Measurements from ENCODE around the gene FDXR. TPM values are rescaled to one million over a fixed set of nuclear protein-coding genes. Genes with fewer than 3 reads are reported as not detected.

Gene FDXR
- total RNA-seq, 4 donors from 2014 or later: 1.1 to 8.3 (median 6.0) TPM

- TF ChIP-seq CTCF (IDR thresholded peaks at IDR 0.05; ENCODE audit: low read depth): no peak
Measured at GRCh38 chr17:74822335-74822938, 50.4 kb downstream of the FDXR start.

GRCh38 chr17:74821655-74822334 is 51.0 kb downstream of the FDXR start:
- TF ChIP-seq CTCF (IDR thresholded peaks at IDR 0.05; ENCODE audit: low read depth): no peak

- no peak for TF ChIP-seq CTCF (IDR thresholded peaks at IDR 0.05; ENCODE audit: low read depth)
Measured at GRCh38 chr17:74819801-74820436, 52.9 kb downstream of the FDXR start.

- TF ChIP-seq CTCF (IDR thresholded peaks at IDR 0.05; ENCODE audit: low read depth): no peak
Measured at GRCh38 chr17:74818291-74818938, 54.4 kb downstream of the FDXR start.

GRCh38 chr17:74816905-74817620 is 55.7 kb downstream of the FDXR start:
- TF ChIP-seq CTCF (IDR thresholded peaks at IDR 0.05; ENCODE audit: low read depth): no peak

GRCh38 chr17:74815550-74816370 is 57.0 kb downstream of the FDXR start:
- no peak for TF ChIP-seq CTCF (IDR thresholded peaks at IDR 0.05; ENCODE audit: low read depth)
